GM18907 (cell line): ENCODE data around the gene MRLN.
A peak's percentile ranks its signal among the peaks of the same experiment; 100 is the strongest.

Experiments
- ATAC-seq: cut with Tn5 transposase; IDR thresholded peaks from one replicate; pipeline ENCODE4 v1.9.1; 2021; ENCODE audit warnings: mild to moderate bottlenecking, moderate library complexity; ENCODE audit not compliant: unreplicated experiment

MRLN gene

GRCh38 chr10:59706851-59707797 is 46.1 kb downstream of the MRLN start:
- no peak for ATAC-seq

DNA sequence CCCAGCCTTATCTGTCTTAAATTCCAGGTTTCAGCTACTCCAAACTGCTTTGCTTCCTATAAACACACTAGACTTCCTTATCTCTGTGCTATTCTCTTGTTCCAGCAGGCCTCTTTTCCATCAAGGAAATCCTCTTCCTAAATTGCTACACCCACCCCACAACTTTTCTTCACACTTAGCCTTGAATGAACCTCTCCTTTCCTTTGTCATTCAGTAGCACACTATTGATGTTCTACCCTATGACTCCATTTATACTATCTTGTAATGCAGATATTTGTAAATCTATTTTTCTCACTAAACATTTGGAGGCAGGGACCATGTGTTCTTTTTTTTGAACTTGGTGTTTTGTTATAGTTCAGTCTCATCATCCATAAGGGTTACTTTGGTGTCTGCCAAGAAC is 47.3 kb downstream of the MRLN start:
- ATAC-seq = no peak

DNA sequence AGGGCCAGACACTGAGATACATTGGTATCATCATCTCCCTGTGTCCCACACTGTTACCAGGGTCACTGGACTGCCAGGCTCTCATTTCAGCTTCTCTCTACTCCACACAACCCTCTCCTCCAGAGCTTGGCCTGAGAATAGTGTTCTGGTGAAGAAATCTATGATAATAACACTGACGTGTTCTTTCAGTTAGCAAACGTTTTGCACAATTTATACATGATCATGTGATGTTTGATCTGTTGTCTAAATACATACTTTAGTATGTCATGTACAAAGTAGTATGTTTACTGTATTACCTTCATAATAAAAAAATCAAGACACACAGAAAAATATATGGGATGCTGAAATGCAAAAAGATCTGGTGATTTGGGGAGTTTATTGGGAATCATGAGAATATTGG is 48.6 kb downstream of the MRLN start:
- no peak for ATAC-seq

- no peak for ATAC-seq
Measured at GRCh38 chr10:59702347-59702746, 50.9 kb downstream of the MRLN start.

- no peak for ATAC-seq
Measured at GRCh38 chr10:59700709-59701108, 52.5 kb downstream of the MRLN start.

- no peak for ATAC-seq
Measured at GRCh38 chr10:59698326-59698725, 54.9 kb downstream of the MRLN start.

DNA sequence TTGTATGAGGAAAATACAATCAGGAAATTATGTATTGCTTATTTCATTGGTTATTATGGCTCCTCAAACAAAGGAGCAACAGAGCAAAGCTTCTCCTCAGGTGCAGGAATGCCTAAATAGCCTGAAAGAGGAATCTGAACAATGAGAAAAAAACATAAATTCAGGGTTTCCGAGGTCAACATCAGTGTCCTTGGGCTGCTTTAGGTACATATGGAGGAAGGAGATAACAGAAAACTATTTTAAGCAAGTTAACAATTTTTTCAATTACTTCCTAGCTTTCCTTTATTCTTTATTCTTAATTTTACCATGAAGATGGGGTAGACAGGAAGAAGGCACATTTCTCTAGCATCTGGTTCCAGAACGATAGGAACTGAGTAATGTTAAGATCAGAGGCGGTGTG is 57.6 kb downstream of the MRLN start:
- ATAC-seq = no peak

- ATAC-seq = no peak
Measured at GRCh38 chr10:59694936-59695335, 58.3 kb downstream of the MRLN start.

- ATAC-seq = no peak
Measured at GRCh38 chr10:59692113-59692512, 61.1 kb downstream of the MRLN start.

DNA sequence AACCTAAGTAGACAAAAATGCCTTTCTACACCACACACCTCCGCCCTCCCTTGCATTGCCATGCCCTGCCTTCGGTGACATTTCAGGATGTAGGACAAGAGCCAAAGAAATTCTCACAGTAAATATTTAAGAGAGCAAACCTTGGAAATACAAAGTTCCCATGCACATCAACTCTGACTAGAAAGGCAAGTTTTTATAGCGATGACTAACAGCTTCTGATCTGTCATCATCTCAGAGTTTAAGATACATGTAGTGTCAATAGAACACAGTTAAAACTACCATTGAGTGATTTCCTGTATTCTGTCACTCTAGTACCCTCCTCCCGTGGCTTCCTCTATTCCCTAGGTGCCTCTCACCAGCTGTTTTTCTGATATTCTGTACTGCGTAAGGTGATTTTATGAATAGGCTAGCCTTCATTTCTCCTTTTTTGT is 64.3 kb downstream of the MRLN start:
- peak; percentile 56 for ATAC-seq

DNA sequence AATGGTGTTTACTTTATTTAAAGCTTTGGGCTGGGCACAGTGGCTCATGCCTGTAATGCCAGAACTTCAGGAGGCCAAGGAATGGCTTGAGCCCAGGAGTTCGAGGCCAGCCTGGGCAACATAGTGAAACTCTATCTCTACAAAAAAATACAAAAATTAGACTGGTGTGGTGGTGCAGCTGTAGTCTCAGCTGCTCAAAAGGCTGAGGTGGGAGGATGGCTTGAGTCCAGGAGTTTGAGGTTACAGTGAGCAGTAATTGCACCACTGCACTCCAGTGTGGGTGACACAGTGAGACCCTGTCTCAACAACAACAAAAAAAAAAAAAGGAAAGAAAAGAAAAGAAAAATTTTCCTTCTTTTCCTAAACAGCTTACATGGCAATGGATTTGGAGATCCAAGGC is 65.6 kb downstream of the MRLN start:
- ATAC-seq = no peak
